Prostate gland (tissue), 2 donors: Measurements from ENCODE around the gene TMEM178B.

Experiments used
- POLR2A ChIP-seq: fragments of 450-650 bp; IDR thresholded peaks from one replicate; pipeline ENCODE4 v1.6.1; 2016; ENCODE audit warnings: antibody characterized with exemption, mild to moderate bottlenecking
- TF ChIP-seq, protein P1 (sequence below), 4 experiments: fragments of 200-600 bp in 2 of 4; fragments of 450-650 bp in 2 of 4; sonication (generic) in 2 of 4; IDR thresholded peaks; 1 replicate in 3 of 4; 2 replicates in 1 of 4; pipeline ENCODE4 v1.5.1; 2016 to 2019; ENCODE audit warnings: antibody characterized with exemption in 4 of 4, mild to moderate bottlenecking in 2 of 4, moderate library complexity in 2 of 4

DNA sequence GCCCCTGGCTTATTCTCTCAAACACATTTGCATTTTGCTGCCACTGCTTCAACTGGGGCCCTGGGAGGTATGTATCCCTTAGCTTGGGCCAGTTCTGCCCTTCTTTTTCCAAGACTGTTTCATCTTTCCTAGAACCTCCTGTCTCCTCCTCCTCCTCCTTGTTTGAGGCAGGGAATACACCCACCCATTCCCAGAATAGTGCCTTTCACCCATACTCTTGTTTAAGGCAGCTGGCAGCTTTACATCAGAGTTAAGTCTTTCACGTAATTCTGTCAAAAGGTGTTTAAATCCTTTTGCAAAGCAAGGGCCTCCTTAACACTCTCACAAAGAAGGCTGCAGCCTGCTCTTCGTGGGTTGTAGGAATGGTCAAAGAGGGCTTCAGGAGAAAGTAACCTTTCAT, 326.5 kb downstream of the TMEM178B start:
- TF ChIP-seq, protein P1, sequence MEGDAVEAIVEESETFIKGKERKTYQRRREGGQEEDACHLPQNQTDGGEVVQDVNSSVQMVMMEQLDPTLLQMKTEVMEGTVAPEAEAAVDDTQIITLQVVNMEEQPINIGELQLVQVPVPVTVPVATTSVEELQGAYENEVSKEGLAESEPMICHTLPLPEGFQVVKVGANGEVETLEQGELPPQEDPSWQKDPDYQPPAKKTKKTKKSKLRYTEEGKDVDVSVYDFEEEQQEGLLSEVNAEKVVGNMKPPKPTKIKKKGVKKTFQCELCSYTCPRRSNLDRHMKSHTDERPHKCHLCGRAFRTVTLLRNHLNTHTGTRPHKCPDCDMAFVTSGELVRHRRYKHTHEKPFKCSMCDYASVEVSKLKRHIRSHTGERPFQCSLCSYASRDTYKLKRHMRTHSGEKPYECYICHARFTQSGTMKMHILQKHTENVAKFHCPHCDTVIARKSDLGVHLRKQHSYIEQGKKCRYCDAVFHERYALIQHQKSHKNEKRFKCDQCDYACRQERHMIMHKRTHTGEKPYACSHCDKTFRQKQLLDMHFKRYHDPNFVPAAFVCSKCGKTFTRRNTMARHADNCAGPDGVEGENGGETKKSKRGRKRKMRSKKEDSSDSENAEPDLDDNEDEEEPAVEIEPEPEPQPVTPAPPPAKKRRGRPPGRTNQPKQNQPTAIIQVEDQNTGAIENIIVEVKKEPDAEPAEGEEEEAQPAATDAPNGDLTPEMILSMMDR (IDR thresholded peaks at IDR 0.05), result no peak
- TF ChIP-seq POLR2A, result no peak
